Fibroblast of skin of left biceps (primary cell): ENCODE measurements around the gene COQ3.

ENCODE experiments used
- DNase-seq, 2 experiments: peaks; one replicate each; pipeline ENCODE4 v3.0.0-alpha.2; 2013; ENCODE audit warnings: low read depth in 2 of 2

The COQ3 gene, protein sequence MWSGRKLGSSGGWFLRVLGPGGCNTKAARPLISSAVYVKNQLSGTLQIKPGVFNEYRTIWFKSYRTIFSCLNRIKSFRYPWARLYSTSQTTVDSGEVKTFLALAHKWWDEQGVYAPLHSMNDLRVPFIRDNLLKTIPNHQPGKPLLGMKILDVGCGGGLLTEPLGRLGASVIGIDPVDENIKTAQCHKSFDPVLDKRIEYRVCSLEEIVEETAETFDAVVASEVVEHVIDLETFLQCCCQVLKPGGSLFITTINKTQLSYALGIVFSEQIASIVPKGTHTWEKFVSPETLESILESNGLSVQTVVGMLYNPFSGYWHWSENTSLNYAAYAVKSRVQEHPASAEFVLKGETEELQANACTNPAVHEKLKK

DNA sequence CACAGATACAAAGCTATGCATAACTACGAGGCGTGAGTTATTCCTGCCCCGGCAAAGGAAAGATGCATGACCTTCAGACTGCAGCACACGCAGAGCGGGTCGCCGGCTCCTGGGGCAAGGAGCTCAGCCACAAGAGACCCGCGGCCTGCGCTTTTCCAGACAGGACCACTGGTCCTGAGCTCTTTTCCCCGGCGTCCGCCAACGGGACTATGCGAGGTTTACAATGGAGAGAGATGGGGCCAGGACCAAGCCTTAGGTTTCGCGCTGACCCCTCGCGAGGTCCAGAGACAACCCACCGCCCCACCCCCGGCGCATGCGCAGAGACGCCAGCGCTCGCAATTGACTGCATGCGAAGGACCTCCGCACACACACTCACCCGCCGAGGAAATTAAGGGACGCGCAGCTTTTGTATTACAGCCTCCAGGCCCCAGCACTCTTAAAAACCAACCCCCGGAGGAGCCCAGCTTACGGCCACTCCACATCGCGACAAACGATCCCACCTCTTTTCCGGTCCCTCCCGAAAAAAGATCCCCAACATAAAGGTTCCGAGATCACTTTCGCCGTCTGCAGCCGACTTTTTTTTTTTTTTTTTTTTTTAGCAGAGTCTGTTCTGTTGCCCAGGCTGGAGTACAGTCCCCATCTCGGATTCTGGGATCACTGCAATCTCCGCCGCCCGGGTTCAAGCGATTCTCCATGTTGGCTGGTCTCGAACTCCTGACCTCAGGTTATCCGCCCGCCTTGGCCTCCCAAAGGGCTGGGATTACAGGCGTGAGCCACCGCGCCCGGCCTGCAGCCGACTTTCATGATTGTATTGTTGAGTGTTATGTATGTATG is at the start of gene COQ3:
Gene COQ3, minus strand, starts transcription at position 498 of the 834 bp plus-strand sequence. Its CDS starts 16 bp downstream, at position 482.
- DNase-seq: peak; percentile 42 to 47

GRCh38 chr6:99434702-99435530 is 40.9 kb upstream of the COQ3 start:
- DNase-seq: no peak

DNA sequence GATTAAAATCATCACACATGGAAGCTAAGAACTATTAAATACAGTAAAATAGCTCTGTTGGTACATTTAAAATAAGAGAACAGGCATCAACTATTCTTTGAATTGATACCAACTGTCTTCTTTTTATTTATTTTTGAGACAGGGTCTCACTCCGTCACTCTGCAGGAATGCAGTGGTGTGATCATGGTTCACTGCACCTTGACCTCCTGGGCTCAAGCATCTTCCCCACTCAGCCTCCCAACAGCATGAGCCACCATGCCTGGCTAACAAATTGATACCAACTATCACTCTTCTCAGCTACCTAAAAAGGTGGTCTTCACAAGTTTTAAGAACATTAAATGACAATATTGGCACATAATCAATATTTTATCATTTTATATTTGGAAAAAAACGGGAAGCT is 38.9 kb upstream of the COQ3 start:
- no peak for DNase-seq

- DNase-seq: no peak
Measured at GRCh38 chr6:99431901-99432300, 37.9 kb upstream of the COQ3 start.

GRCh38 chr6:99427988-99428387 is 34.0 kb upstream of the COQ3 start:
- DNase-seq: no peak

DNA sequence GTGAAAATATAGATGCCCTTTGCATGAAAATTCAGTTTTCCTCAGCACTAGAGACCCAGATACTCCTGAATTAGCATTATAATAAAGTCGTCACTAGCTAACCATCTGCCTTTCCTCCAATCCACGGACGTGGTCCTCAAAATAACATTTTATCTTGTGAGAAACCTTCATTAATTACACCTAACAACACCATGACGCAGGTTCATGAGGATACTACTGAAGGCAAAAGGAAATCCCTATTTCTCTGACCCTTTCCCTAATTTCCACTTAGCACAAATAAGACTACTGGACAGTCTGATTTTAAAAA is 32.4 kb upstream of the COQ3 start:
- no peak for DNase-seq

- peak; percentile 62 to 64 for DNase-seq
Measured at GRCh38 chr6:99425647-99426450, 31.9 kb upstream of the COQ3 start.

GRCh38 chr6:99424761-99425646 is 31.0 kb upstream of the COQ3 start, which contains the start of gene PNISR:
TSS of gene PNISR (minus strand) at chr6:99425308. CDS start at chr6:99414659, 10,649 bp downstream.
- peak; percentile 98 for DNase-seq

- DNase-seq: no peak
Measured at GRCh38 chr6:99424022-99424421, 30.0 kb upstream of the COQ3 start.

- DNase-seq: no peak
Measured at GRCh38 chr6:99422912-99423311, 28.9 kb upstream of the COQ3 start.

DNA sequence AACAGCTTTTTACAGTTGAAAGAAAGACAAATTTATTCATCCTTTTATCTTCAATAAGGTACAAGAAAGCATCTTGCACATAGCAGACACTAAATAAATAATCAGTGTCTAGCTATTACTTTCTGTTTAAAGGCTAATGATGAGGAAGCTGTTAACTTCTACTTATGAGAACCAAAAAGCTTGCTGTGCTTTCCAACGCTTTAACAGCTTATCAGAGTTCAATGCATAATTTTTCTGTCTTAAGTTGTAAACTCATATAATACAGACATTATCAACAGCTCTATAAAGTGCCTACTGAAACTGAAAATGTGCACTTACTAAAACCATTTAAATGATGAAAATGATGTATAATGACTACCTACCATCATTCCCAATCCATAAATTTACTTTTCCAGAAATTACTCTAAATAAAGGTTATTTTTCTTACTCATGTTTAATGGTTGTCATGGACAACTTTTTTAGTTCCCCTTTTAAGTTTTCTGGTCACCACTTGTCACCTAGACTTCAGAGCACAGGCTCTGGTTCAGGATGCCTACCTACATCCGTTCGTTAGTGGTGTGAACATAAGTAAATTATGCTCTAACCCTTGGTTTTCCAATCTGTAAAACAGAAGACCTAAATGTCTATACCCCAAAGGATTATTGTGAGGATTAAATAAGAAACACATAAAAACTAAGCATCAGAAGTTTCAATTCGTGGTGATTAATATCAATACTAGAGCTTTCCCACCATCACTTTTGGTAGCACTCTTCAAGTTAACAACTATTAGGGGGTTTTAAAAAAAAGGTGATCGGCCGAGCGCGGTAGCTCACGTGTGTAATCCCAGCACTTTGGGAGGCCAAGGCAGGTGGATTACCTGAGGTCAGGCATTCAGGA is 23.1 kb upstream of the COQ3 start:
- DNase-seq: no peak

GRCh38 chr6:99416226-99416625 is 22.2 kb upstream of the COQ3 start:
- DNase-seq: no peak

GRCh38 chr6:99415446-99415845 is 21.5 kb upstream of the COQ3 start:
- no peak for DNase-seq

DNA sequence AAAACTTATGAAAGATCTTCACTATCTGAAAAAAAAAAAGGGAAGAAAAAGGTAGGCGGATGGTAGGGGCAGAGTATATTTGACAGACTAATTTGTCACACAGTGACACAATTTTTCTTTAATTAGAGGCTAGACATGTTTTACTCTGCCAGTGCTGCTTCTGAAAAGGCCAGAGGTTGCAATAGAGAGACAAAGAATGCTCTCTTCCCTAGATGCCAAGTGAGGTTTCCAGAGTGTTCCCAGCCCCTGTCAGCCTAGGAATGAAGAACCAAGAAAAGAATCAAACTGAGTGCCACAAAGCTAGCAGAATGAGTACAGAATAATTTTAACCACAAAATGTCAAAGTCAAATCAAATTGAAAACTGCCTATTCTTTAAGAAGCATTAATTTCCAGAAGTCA is 18.1 kb upstream of the COQ3 start:
- no peak for DNase-seq

DNA sequence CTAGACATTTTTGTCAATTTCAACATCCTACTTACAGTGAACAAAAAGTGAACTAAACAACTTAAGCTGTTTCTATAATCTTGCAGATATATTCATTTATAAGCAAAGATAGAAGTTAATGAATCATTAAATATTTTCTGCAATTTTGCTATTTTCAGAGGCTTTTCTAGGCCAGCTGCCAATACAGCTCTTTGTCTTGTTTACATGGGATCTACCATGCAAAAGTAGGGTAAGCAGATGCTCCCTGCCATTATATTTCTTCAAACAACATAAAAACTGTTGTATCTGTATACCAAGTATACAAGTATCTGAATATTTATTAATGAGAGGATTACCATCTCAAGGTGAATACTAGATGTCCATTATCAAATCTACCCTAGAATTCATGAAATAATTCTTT is 15.7 kb upstream of the COQ3 start:
- no peak for DNase-seq

- DNase-seq: no peak
Measured at GRCh38 chr6:99407076-99407475, 13.1 kb upstream of the COQ3 start.

GRCh38 chr6:99402448-99402847 is 8.5 kb upstream of the COQ3 start:
- no peak for DNase-seq

DNA sequence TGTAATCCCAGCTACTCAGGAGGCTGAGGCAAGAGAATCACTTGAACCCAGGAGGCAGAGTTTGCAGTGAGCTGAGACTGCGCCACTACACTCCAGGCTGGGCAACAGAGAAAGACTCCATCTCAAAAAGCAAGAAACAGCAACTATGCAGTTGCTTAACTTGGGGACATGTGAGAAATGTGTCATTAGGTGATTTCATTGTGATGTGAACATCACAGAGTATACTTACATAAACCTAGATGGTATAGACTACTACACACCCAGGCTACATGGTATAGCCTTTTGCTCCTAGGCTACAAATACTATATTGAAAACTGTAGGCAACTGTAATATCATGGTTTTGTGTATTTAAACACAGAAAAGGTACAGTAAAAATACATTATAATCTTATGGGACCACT is 3.3 kb upstream of the COQ3 start:
- DNase-seq: no peak

GRCh38 chr6:99393366-99393697 is 663 bp downstream of the COQ3 start:
- no peak for DNase-seq
